Left lung (tissue), 10 donors: Measurements from ENCODE around the gene VEPH1. TPM values are rescaled to one million over a fixed set of nuclear protein-coding genes. Genes with fewer than 3 reads are reported as not detected.

Experiments
- ATAC-seq: fragments of 200-7000 bp; cut with Tn5 transposase; one replicate; pipeline ENCODE4 v1.9.1; 2020; ENCODE audit warnings: moderate library complexity
- DNase-seq, 4 donors: peaks; one replicate each; pipeline ENCODE4 v3.0.0-alpha.2; 2013 to 2020
- H3K27ac ChIP-seq, 2 donors: fragments of 200-600 bp; sonication (generic) in 1 of 2; one replicate each; pipeline versions ENCODE4 v1.5.0 to v1.8.0; 2020 to 2021
- H3K27me3 ChIP-seq, 2 donors: fragments of 200-600 bp; sonication (generic) in 1 of 2; one replicate each; pipeline versions ENCODE4 v1.5.0 to v1.8.0; 2020 to 2021
- H3K36me3 ChIP-seq, 2 donors: fragments of 200-600 bp; sonication (generic) in 1 of 2; one replicate each; pipeline versions ENCODE4 v1.5.0 to v1.8.0; 2020 to 2021
- H3K4me1 ChIP-seq, 2 donors: fragments of 200-600 bp; one replicate each; pipeline ENCODE4 v1.8.0; 2021
- H3K4me3 ChIP-seq, 2 donors: fragments of 200-600 bp; sonication (generic) in 1 of 2; one replicate each; pipeline versions ENCODE4 v1.5.0 to v1.8.0; 2020 to 2021; ENCODE audit warnings: mild to moderate bottlenecking in 1 of 2
- H3K9me3 ChIP-seq, 2 donors: fragments of 200-600 bp; sonication (generic) in 1 of 2; one replicate each; pipeline versions ENCODE4 v1.5.0 to v1.8.0; 2020 to 2021
- CTCF ChIP-seq, 2 donors: fragments of 200-600 bp; sonication (generic) in 1 of 2; IDR thresholded peaks; one replicate each; pipeline versions ENCODE4 v1.5.0 to v1.8.0; 2021; ENCODE audit warnings: antibody characterized with exemption in 2 of 2
- intact Hi-C, 2 donors: fragments of 100-400 bp; cut with DNase I; formaldehyde crosslinking; loops; one replicate each; pipeline versions ENCODE4 v1.11.2 to v1.14.2; 2022
- polyA plus RNA-seq, 6 donors: library from polyadenylated mRNA; unstranded; fragments of 120-200 nt; gene quantifications; one replicate each; pipeline ENCODE4 v1.2.1, GENCODE V29; 2013; ENCODE audit not compliant: insufficient read length in 6 of 6
- total RNA-seq, 2 donors: library from RNA; stranded (reverse); fragmentation: NEBNext Ultra II Directional; extraction: Animal tissue kit (Norgen Biotek cat#: 25700); gene quantifications; one replicate each; pipeline ENCODE4 v1.2.1, GENCODE V29; 2021
- donor health status: DM: no; HTN: yes; CAD: no.
- donor health status: DM: no; HTN: no; CAD: no.

The VEPH1 gene
- total and polyA plus RNA-seq, 8 donors: 30.4 to 143 (median 42.6) TPM

GRCh38 chr3:157494581-157495281, 8.5 kb downstream of the VEPH1 start:
- peaks cover 0 to 10% of the 10 kb centered on the region in 2 donors for H3K27me3 ChIP-seq
- H3K36me3 ChIP-seq: no peaks in the 10 kb centered on the region
- H3K4me3 ChIP-seq: no peak overlapping the region
- H3K27ac ChIP-seq: no peak overlapping the region
- no peak for DNase-seq
- peaks cover 0 to 23% of the 10 kb centered on the region in 2 donors for H3K4me1 ChIP-seq
- no peak for ATAC-seq
- no peaks in the 10 kb centered on the region for H3K9me3 ChIP-seq
- TF ChIP-seq CTCF (IDR thresholded peaks at IDR 0.05): no peak
- intact Hi-C loops: loop anchor here in 1 of 2 donors (10.0 kb wide), 1 partner anchor 290 kb away; no protein-coding TSS in a partner anchor

- Histone ChIP-seq H3K27ac (no peak overlapping the region), H3K4me1 (peaks cover 0 to 17% of the 10 kb centered on the region in 2 donors), H3K9me3 (no peaks in the 10 kb centered on the region), H3K27me3 (peaks cover 0 to 1% of the 10 kb centered on the region in 2 donors), H3K4me3 (no peak overlapping the region), H3K36me3 (no peaks in the 10 kb centered on the region)
- intact Hi-C loops: loop anchor here in 1 of 2 donors (10.0 kb wide), 1 partner anchor 289 kb away; no protein-coding TSS in a partner anchor
- TF ChIP-seq CTCF (IDR thresholded peaks at IDR 0.05): peak; percentile 35 to 48
- DNase-seq (peak in 2 of 4 donors; percentile 62 to 71), ATAC-seq (peak; percentile 42)
Measured at GRCh38 chr3:157493627-157494550, 9.3 kb downstream of the VEPH1 start.

- Histone ChIP-seq H3K9me3 (no peaks in the 10 kb centered on the region), H3K4me3 (no peak overlapping the region), H3K27me3 (no peaks in the 10 kb centered on the region), H3K27ac (no peak overlapping the region), H3K4me1 (peaks cover 0 to 27% of the 10 kb centered on the region in 2 donors), H3K36me3 (no peaks in the 10 kb centered on the region)
- intact Hi-C loops: loop anchor here in 1 of 2 donors (10.0 kb wide), 1 partner anchor 286 kb away; no protein-coding TSS in a partner anchor
- DNase-seq (peak in 1 of 4 donors; percentile 63), ATAC-seq (peak; percentile 75)
- TF ChIP-seq CTCF (IDR thresholded peaks at IDR 0.05): no peak
Measured at GRCh38 chr3:157491136-157491535, 12.1 kb downstream of the VEPH1 start.

- no peaks in the 10 kb centered on the region for H3K36me3 ChIP-seq
- no peaks in the 10 kb centered on the region for H3K9me3 ChIP-seq
- no peak for TF ChIP-seq CTCF (IDR thresholded peaks at IDR 0.05)
- no peak for DNase-seq
- no peaks in the 10 kb centered on the region for H3K27me3 ChIP-seq
- no peak for ATAC-seq
- intact Hi-C loops: no loop called here
- peaks cover 0 to 22% of the 10 kb centered on the region in 2 donors for H3K4me1 ChIP-seq
- H3K27ac ChIP-seq: no peak overlapping the region
- no peak overlapping the region for H3K4me3 ChIP-seq
Measured at GRCh38 chr3:157488144-157488543, 15.1 kb downstream of the VEPH1 start.

- H3K36me3 ChIP-seq: no peaks in the 10 kb centered on the region
- ATAC-seq (no peak), DNase-seq (no peak)
- H3K9me3 ChIP-seq: no peaks in the 10 kb centered on the region
- H3K27ac ChIP-seq: no peak overlapping the region
- no peak overlapping the region for H3K4me3 ChIP-seq
- H3K27me3 ChIP-seq: no peaks in the 10 kb centered on the region
- intact Hi-C loops: no loop called here
- no peak for TF ChIP-seq CTCF (IDR thresholded peaks at IDR 0.05)
- H3K4me1 ChIP-seq: peaks cover 0 to 22% of the 10 kb centered on the region in 2 donors
Measured at GRCh38 chr3:157487339-157487738, 15.9 kb downstream of the VEPH1 start.
